PC-9 (cell line): ENCODE measurements around the gene CYB5A.

ENCODE experiments used
- CTCF ChIP-seq: fragments of 200-600 bp; sonication (generic); conservative IDR thresholded peaks from 2 replicates; pipeline ENCODE4 v1.6.1; 2017; ENCODE audit warnings: mixed run types, antibody characterized with exemption, mild to moderate bottlenecking, moderate library complexity
- EZH2 ChIP-seq: fragments of 200-600 bp; sonication (generic); IDR thresholded peaks from 2 replicates; pipeline ENCODE4 v1.8.0; 2017; ENCODE audit warnings: antibody characterized with exemption, low read depth

- TF ChIP-seq CTCF (no peak), EZH2 (no peak)
These were observed 68.9 kb downstream of the CYB5A start for GRCh38 chr18:74222710-74223494.
